Measurements from ENCODE around the gene KLHDC1.
"Not testable (repeated sequence)": the region's sequence is repeated elsewhere in the genome, so short reads cannot be mapped to it uniquely, and the experiment has no call there.

KLHDC1 gene

GRCh38 chr14:49692811-49693734 is at the start of gene KLHDC1:
Gene KLHDC1, plus strand, starts transcription at chr14:49693120. Its CDS starts 75 bp downstream, at chr14:49693195.
- peak; percentile 19 to 66 for DNase-seq

- no peak for DNase-seq
These were observed 39.4 kb upstream of the KLHDC1 start for GRCh38 chr14:49653508-49653907.

- no peak for DNase-seq
These were observed 38.4 kb upstream of the KLHDC1 start for GRCh38 chr14:49654511-49654910.

GRCh38 chr14:49657500-49657899 is 35.4 kb upstream of the KLHDC1 start:
- DNase-seq: not testable (repeated sequence)

- peak in 1 of 2 experiments; percentile 12 for DNase-seq
These were observed 33.1 kb upstream of the KLHDC1 start for GRCh38 chr14:49659526-49660455.

GRCh38 chr14:49670475-49670874 is 22.4 kb upstream of the KLHDC1 start:
- DNase-seq: no peak

- no peak for DNase-seq
These were observed 19.3 kb upstream of the KLHDC1 start for GRCh38 chr14:49673586-49673985.

GRCh38 chr14:49677643-49678042 is 15.3 kb upstream of the KLHDC1 start:
- no peak for DNase-seq

- DNase-seq: no peak
These were observed 13.6 kb upstream of the KLHDC1 start for GRCh38 chr14:49679271-49679670.

GRCh38 chr14:49686425-49686824 is 6.5 kb upstream of the KLHDC1 start:
- DNase-seq: no peak

GRCh38 chr14:49687942-49688700 is 4.8 kb upstream of the KLHDC1 start, which contains the start of gene POLE2:
Gene POLE2, minus strand, starts transcription at chr14:49688214. Its CDS starts 11 bp downstream, at chr14:49688203.
- peak; percentile 54 to 75 for DNase-seq

- no peak for DNase-seq
These were observed 4.3 kb upstream of the KLHDC1 start for GRCh38 chr14:49688701-49689030.

GRCh38 chr14:49691031-49691430 is 1.9 kb upstream of the KLHDC1 start:
- DNase-seq: no peak

GRCh38 chr14:49692193-49692757 is 645 bp upstream of the KLHDC1 start:
- DNase-seq: no peak

- not testable (repeated sequence) for DNase-seq
These were observed 810 bp downstream of the KLHDC1 start for GRCh38 chr14:49693735-49694124.

- no peak for DNase-seq
These were observed 9.8 kb downstream of the KLHDC1 start for GRCh38 chr14:49702725-49703124.

- DNase-seq: no peak
These were observed 11.0 kb downstream of the KLHDC1 start for GRCh38 chr14:49703965-49704364.

GRCh38 chr14:49704471-49704870 is 11.6 kb downstream of the KLHDC1 start:
- not testable (repeated sequence) for DNase-seq

- DNase-seq: not testable (repeated sequence)
These were observed 18.1 kb downstream of the KLHDC1 start for GRCh38 chr14:49710993-49711392.

GRCh38 chr14:49720744-49721143 is 27.8 kb downstream of the KLHDC1 start:
- DNase-seq: no peak

GRCh38 chr14:49721733-49722435 is 29.0 kb downstream of the KLHDC1 start:
- DNase-seq: not testable (repeated sequence)

GRCh38 chr14:49727171-49727570 is 34.3 kb downstream of the KLHDC1 start:
- no peak for DNase-seq

Measured in SHP77 (cell line).